HG03108 (cell line): ENCODE results near the gene LRGUK.
A peak's percentile ranks its signal among the peaks of the same experiment; 100 is the strongest.
"Not testable (repeated sequence)": the region's sequence is repeated elsewhere in the genome, so short reads cannot be mapped to it uniquely, and the experiment has no call there.

ENCODE experiments used
- ATAC-seq: cut with Tn5 transposase; IDR thresholded peaks from one replicate; pipeline ENCODE4 v1.9.1; 2021; ENCODE audit warnings: moderate library complexity; ENCODE audit not compliant: unreplicated experiment

Gene LRGUK

GRCh38 chr7:134126966-134127848, at the start of gene LRGUK:
TSS of gene LRGUK (plus strand) at chr7:134127340. CDS start at chr7:134127368, 28 bp downstream.
- peak; percentile 100 for ATAC-seq

- not testable (repeated sequence) for ATAC-seq
Measured at GRCh38 chr7:134077560-134077959, 49.6 kb upstream of the LRGUK start.

- ATAC-seq, result no peak
Measured at GRCh38 chr7:134078991-134079390, 48.1 kb upstream of the LRGUK start.

GRCh38 chr7:134081695-134082094, 45.4 kb upstream of the LRGUK start:
- no peak for ATAC-seq

GRCh38 chr7:134083766-134084487, 43.2 kb upstream of the LRGUK start:
- no peak for ATAC-seq

GRCh38 chr7:134084488-134085144, 42.5 kb upstream of the LRGUK start:
- peak; percentile 61 for ATAC-seq

GRCh38 chr7:134085311-134085710, 41.8 kb upstream of the LRGUK start:
- ATAC-seq, result no peak

- no peak for ATAC-seq
Measured at GRCh38 chr7:134086998-134087735, 40.0 kb upstream of the LRGUK start.

GRCh38 chr7:134088199-134088598, 38.9 kb upstream of the LRGUK start:
- no peak for ATAC-seq

GRCh38 chr7:134089446-134089845, 37.7 kb upstream of the LRGUK start:
- ATAC-seq, result no peak

- no peak for ATAC-seq
Measured at GRCh38 chr7:134098072-134098471, 29.1 kb upstream of the LRGUK start.

- no peak for ATAC-seq
Measured at GRCh38 chr7:134101716-134102115, 25.4 kb upstream of the LRGUK start.

- no peak for ATAC-seq
Measured at GRCh38 chr7:134104166-134104565, 23.0 kb upstream of the LRGUK start.

GRCh38 chr7:134105841-134106240, 21.3 kb upstream of the LRGUK start:
- ATAC-seq, result no peak

- ATAC-seq, result no peak
Measured at GRCh38 chr7:134108802-134109201, 18.3 kb upstream of the LRGUK start.

GRCh38 chr7:134113655-134114054, 13.5 kb upstream of the LRGUK start:
- no peak for ATAC-seq

GRCh38 chr7:134114992-134115391, 12.1 kb upstream of the LRGUK start:
- ATAC-seq, result no peak

- no peak for ATAC-seq
Measured at GRCh38 chr7:134120405-134120804, 6.7 kb upstream of the LRGUK start.

GRCh38 chr7:134121632-134122139, 5.5 kb upstream of the LRGUK start:
- no peak for ATAC-seq

GRCh38 chr7:134122980-134123379, 4.2 kb upstream of the LRGUK start:
- ATAC-seq, result no peak

GRCh38 chr7:134126146-134126545, 994 bp upstream of the LRGUK start:
- no peak for ATAC-seq
